ENCODE results near the gene TRAM2.
A peak's percentile ranks its signal among the peaks of the same experiment; 100 is the strongest.

The TRAM2 gene

DNA sequence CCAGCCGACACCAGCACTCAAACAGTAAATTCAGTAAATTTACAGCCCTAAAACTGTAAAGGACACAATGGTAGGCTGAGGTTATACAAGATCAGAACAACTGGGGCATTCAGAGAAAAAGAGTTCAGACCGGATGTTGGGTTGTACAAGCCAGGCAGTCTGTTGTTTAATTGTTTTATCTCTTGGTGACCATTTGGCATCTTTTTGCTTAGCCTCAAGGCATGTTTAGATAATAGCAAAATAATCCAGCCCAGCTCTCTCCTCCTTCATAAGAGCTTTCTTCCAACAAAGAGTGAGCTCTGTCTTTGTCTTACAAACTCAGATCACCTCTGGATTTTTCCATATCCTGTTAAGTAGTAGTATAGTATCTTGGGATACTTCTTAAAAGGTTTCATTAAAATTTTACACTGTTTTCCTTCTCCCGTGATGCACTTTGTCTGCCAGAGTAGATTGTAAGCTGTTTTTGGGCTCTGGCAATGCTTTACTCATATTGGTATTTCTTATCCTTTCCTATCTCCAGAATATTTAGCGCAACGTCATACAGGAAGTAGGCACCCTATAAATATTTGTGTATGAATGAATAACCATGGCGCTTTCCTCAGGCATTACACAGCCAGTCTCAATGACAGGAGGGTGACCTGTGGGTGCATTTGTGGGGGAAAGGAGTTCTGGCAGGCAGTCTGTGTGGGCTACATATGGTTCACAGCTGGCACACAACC, 35.6 kb upstream of the TRAM2 start:
- Histone ChIP-seq H3K4me1 (ENCODE audit: control extremely low read depth in 1 of 4, control insufficient read depth in 4 of 4, insufficient read depth in 4 of 4, low read length in 3 of 4) (peaks cover 0 to 17% (median 4%) of the 10 kb centered on the region in 4 experiments), H3K27me3 (replicated peaks in 2 of 5; ENCODE audit: control insufficient read depth in 4 of 5, insufficient read depth in 5 of 5, low read length in 4 of 5) (no peaks in the 10 kb centered on the region), H3K36me3 (ENCODE audit: control insufficient read depth in 4 of 4, insufficient read depth in 4 of 4, low read length in 3 of 4) (no peaks in the 10 kb centered on the region), H3K27ac (ENCODE audit: insufficient read depth in 1 of 2, low read depth in 1 of 2, low read length in 2 of 2, poor library complexity in 1 of 2, severe bottlenecking in 2 of 2) (no peak overlapping the region), H3K4me3 (ENCODE audit: control insufficient read depth in 1 of 7, extremely low read depth in 1 of 7, insufficient read depth in 4 of 7, low read depth in 2 of 7, low read length in 6 of 7) (no peak overlapping the region), H3K9me3 (ENCODE audit: control extremely low read depth in 1 of 5, control insufficient read depth in 4 of 5, insufficient read depth in 2 of 5, low read depth in 1 of 5, low read length in 4 of 5) (no peaks in the 10 kb centered on the region)
- WGBS (ENCODE audit: insufficient coverage) = 100% methylated on average over 2 of the region's 6 CpGs
- DNase-seq = peak in 2 of 3 donors; percentile 33 to 57
- CTCF ChIA-PET = no interaction called here
- POLR2A ChIA-PET = no interaction called here

DNA sequence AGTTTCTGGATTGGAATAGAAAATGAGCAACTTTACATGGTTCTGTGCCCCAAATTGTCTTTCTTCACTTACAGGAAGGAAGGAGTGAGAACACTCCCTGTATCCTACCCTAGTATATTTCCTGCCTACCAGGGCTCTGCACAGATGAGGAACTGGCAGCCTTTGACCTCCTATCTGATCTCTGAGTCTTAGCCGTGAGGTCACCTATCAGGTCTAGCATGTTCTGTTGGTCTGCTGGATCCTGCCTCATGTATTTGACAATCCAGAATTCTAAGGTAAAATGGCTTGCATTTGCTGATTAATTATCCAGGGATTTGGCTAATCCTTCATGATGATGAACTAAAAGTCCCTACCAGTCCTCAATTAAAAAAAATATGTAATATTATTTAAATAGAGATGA, 35.0 kb upstream of the TRAM2 start:
- POLR2A ChIA-PET = no interaction called here
- peak in 1 of 3 donors; percentile 21 for DNase-seq

DNA sequence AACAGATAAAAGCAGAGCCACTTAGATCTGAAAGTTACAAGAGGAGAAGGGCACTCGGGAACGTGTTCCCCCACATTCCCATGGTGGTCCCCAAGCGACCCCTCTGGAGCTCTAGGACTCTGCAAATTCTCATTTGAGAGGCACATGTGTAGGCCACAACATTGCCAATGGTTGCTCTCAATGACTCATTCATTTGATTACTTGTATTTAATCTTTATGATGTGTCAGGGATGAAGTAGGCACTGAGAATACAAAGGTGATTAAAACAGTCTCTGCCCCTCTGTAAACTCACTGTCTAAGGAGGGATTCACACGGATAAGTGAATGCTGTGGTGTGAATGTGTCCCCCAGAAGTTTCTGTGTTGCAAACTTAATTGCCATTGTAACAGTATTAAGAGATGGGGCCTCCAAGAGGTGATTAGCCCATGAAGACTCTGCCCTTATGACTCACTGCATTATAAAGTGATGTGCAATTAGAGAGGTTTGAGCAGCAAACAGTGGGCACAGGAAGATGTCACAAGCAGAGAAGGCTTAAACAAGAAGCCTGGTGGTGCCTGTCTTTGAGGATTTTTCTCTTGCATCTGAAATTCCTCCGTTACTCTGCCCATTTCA, 34.0 kb upstream of the TRAM2 start:
- Histone ChIP-seq H3K27ac (ENCODE audit: insufficient read depth in 1 of 2, low read depth in 1 of 2, low read length in 2 of 2, poor library complexity in 1 of 2, severe bottlenecking in 2 of 2) (no peak overlapping the region), H3K36me3 (ENCODE audit: control insufficient read depth in 4 of 4, insufficient read depth in 4 of 4, low read length in 3 of 4) (no peaks in the 10 kb centered on the region), H3K27me3 (replicated peaks in 2 of 5; ENCODE audit: control insufficient read depth in 4 of 5, insufficient read depth in 5 of 5, low read length in 4 of 5) (no peaks in the 10 kb centered on the region), H3K4me3 (ENCODE audit: control insufficient read depth in 1 of 7, extremely low read depth in 1 of 7, insufficient read depth in 4 of 7, low read depth in 2 of 7, low read length in 6 of 7) (no peak overlapping the region), H3K9me3 (ENCODE audit: control extremely low read depth in 1 of 5, control insufficient read depth in 4 of 5, insufficient read depth in 2 of 5, low read depth in 1 of 5, low read length in 4 of 5) (no peaks in the 10 kb centered on the region), H3K4me1 (ENCODE audit: control extremely low read depth in 1 of 4, control insufficient read depth in 4 of 4, insufficient read depth in 4 of 4, low read length in 3 of 4) (peaks cover 0 to 17% (median 4%) of the 10 kb centered on the region in 4 experiments)
- ChIA-PET CTCF (interaction anchor here (1.5 kb wide), 1 partner anchor 35 kb away, joined by 3 read pairs; no protein-coding TSS in a partner anchor), POLR2A (no interaction called here)
- WGBS (ENCODE audit: insufficient coverage) = 89% methylated on average over 5 of the region's 5 CpGs
- DNase-seq = peak in 1 of 3 donors; percentile 16

More for the DNA sequence above, 35.0 kb upstream of the TRAM2 start:
- no peaks in the 10 kb centered on the region for H3K9me3 ChIP-seq (ENCODE audit: control extremely low read depth in 1 of 5, control insufficient read depth in 4 of 5, insufficient read depth in 2 of 5, low read depth in 1 of 5, low read length in 4 of 5)
- no peaks in the 10 kb centered on the region for H3K36me3 ChIP-seq (ENCODE audit: control insufficient read depth in 4 of 4, insufficient read depth in 4 of 4, low read length in 3 of 4)
- H3K4me3 ChIP-seq (ENCODE audit: control insufficient read depth in 1 of 7, extremely low read depth in 1 of 7, insufficient read depth in 4 of 7, low read depth in 2 of 7, low read length in 6 of 7) = no peak overlapping the region
- WGBS (ENCODE audit: insufficient coverage) = 25% methylated on average over 1 of the region's 1 CpG
- peaks cover 0 to 17% (median 4%) of the 10 kb centered on the region in 4 experiments for H3K4me1 ChIP-seq (ENCODE audit: control extremely low read depth in 1 of 4, control insufficient read depth in 4 of 4, insufficient read depth in 4 of 4, low read length in 3 of 4)
- H3K27me3 ChIP-seq (replicated peaks in 2 of 5; ENCODE audit: control insufficient read depth in 4 of 5, insufficient read depth in 5 of 5, low read length in 4 of 5) = no peaks in the 10 kb centered on the region
- CTCF ChIA-PET = no interaction called here
- no peak overlapping the region for H3K27ac ChIP-seq (ENCODE audit: insufficient read depth in 1 of 2, low read depth in 1 of 2, low read length in 2 of 2, poor library complexity in 1 of 2, severe bottlenecking in 2 of 2)

DNA sequence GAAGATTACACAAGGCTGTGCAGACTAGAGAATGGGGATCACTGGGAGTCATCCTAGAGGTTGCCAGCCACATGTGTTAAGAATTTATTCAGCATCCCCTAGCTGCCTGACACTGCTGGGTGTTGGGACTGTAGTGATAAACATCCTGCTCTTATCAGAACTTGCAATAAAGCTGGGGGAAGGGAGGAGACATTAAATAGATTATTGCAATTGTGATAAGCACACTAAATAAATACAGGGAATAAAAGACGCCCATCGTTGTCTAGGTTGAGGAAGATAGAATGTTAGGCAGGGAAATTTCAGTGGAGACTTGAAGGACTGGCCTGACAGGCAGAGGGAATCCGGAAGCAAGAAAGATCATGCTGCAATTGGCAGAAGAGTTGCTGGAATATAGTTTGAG, 33.2 kb upstream of the TRAM2 start:
- H3K27me3 ChIP-seq (replicated peaks in 2 of 5; ENCODE audit: control insufficient read depth in 4 of 5, insufficient read depth in 5 of 5, low read length in 4 of 5) = no peaks in the 10 kb centered on the region
- ChIA-PET CTCF (interaction anchor here (0.9 to 1.5 kb wide), 4 partner anchors 15 to 193 kb away, joined by 3 to 4 read pairs (median 3); no protein-coding TSS in a partner anchor), POLR2A (no interaction called here)
- H3K4me3 ChIP-seq (ENCODE audit: control insufficient read depth in 1 of 7, extremely low read depth in 1 of 7, insufficient read depth in 4 of 7, low read depth in 2 of 7, low read length in 6 of 7) = no peak overlapping the region
- DNase-seq = no peak
- WGBS (ENCODE audit: insufficient coverage) = 94% methylated on average over 3 of the region's 3 CpGs
- no peaks in the 10 kb centered on the region for H3K36me3 ChIP-seq (ENCODE audit: control insufficient read depth in 4 of 4, insufficient read depth in 4 of 4, low read length in 3 of 4)
- no peaks in the 10 kb centered on the region for H3K9me3 ChIP-seq (ENCODE audit: control extremely low read depth in 1 of 5, control insufficient read depth in 4 of 5, insufficient read depth in 2 of 5, low read depth in 1 of 5, low read length in 4 of 5)
- H3K4me1 ChIP-seq (ENCODE audit: control extremely low read depth in 1 of 4, control insufficient read depth in 4 of 4, insufficient read depth in 4 of 4, low read length in 3 of 4) = peaks cover 0 to 17% (median 4%) of the 10 kb centered on the region in 4 experiments
- no peak overlapping the region for H3K27ac ChIP-seq (ENCODE audit: insufficient read depth in 1 of 2, low read depth in 1 of 2, low read length in 2 of 2, poor library complexity in 1 of 2, severe bottlenecking in 2 of 2)

DNA sequence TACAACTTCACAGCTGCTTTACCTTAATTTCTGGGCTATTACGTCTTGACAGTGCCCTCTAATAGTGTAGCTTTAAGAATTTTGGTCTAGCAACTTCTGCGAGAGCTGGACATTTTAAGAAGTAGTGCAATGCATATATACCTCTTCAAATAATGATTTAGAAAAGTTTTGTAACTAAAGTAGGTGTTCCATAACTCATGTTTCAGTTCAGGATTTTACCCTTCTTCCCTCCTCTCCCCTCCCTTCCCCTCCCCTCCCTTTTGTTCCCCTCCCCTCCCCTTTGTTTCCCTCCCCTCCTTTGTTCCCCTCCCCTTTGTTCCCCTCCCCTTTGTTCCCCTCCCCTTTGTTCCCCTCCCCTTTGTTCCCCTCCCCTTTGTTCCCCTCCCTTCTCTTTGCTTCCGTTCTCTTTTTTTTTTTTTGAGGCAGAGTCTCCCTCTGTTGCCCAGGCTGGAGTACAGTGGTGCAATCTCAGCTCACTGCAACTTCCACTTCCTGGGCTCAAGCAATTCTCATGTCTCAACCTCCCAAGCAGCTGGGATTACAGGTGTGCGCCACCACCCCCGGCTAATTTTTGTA, 28.8 kb upstream of the TRAM2 start:
- no peaks in the 10 kb centered on the region for H3K9me3 ChIP-seq (ENCODE audit: control extremely low read depth in 1 of 5, control insufficient read depth in 4 of 5, insufficient read depth in 2 of 5, low read depth in 1 of 5, low read length in 4 of 5)
- CTCF ChIA-PET = interaction anchor here (1.4 to 3.2 kb wide), 4 partner anchors 10 to 189 kb away, joined by 5 to 10 read pairs (median 7); no protein-coding TSS in a partner anchor
- no peak overlapping the region for H3K4me3 ChIP-seq (ENCODE audit: control insufficient read depth in 1 of 7, extremely low read depth in 1 of 7, insufficient read depth in 4 of 7, low read depth in 2 of 7, low read length in 6 of 7)
- 97% methylated on average over 3 of the region's 5 CpGs for WGBS (ENCODE audit: insufficient coverage)
- H3K4me1 ChIP-seq (ENCODE audit: control extremely low read depth in 1 of 4, control insufficient read depth in 4 of 4, insufficient read depth in 4 of 4, low read length in 3 of 4) = peaks cover 0 to 13% (median 8%) of the 10 kb centered on the region in 4 experiments
- DNase-seq = no peak
- POLR2A ChIA-PET = no interaction called here
- H3K27ac ChIP-seq (ENCODE audit: insufficient read depth in 1 of 2, low read depth in 1 of 2, low read length in 2 of 2, poor library complexity in 1 of 2, severe bottlenecking in 2 of 2) = no peak overlapping the region
- no peaks in the 10 kb centered on the region for H3K27me3 ChIP-seq (replicated peaks in 2 of 5; ENCODE audit: control insufficient read depth in 4 of 5, insufficient read depth in 5 of 5, low read length in 4 of 5)
- no peaks in the 10 kb centered on the region for H3K36me3 ChIP-seq (ENCODE audit: control insufficient read depth in 4 of 4, insufficient read depth in 4 of 4, low read length in 3 of 4)

DNA sequence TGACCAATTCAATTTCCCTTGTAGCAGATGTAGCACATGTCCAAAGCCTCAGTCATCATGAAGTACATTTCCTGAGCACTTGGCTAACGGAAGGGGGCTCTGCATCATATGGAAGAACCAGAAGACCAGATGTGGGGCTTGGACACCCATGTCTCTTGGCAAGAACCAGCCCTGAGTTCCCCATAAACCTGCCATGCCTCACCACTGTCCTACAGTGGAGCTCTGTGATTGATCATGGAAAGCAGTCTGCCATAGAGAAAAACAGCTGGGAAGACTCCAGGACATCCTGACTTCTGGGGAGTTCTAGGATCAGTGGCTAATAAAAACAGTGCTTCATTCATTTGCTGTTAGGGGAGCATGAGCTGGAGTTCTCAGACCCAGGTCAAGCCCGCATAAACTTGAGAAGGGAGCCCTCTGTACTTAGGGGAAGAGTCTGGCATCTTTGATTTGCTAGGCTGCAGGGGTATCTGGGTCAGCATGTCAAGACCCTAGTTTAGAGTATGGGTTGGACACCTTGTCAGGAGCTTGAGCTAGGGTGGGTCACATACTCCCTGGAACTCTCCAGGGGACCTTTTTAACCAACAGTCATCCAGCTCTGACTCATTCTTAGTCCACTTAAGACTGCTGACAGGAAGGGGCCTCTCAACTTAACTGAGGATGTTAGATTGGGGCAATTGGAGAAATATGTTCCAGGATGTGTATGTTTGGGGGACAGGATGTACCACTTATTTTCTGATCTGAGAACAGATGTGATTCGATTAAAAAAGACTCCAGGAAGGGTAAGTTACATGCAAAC, 26.3 kb upstream of the TRAM2 start:
- Histone ChIP-seq H3K27me3 (replicated peaks in 2 of 5; ENCODE audit: control insufficient read depth in 4 of 5, insufficient read depth in 5 of 5, low read length in 4 of 5) (no peaks in the 10 kb centered on the region), H3K36me3 (ENCODE audit: control insufficient read depth in 4 of 4, insufficient read depth in 4 of 4, low read length in 3 of 4) (no peaks in the 10 kb centered on the region), H3K9me3 (ENCODE audit: control extremely low read depth in 1 of 5, control insufficient read depth in 4 of 5, insufficient read depth in 2 of 5, low read depth in 1 of 5, low read length in 4 of 5) (no peaks in the 10 kb centered on the region), H3K4me3 (ENCODE audit: control insufficient read depth in 1 of 7, extremely low read depth in 1 of 7, insufficient read depth in 4 of 7, low read depth in 2 of 7, low read length in 6 of 7) (no peak overlapping the region), H3K27ac (ENCODE audit: insufficient read depth in 1 of 2, low read depth in 1 of 2, low read length in 2 of 2, poor library complexity in 1 of 2, severe bottlenecking in 2 of 2) (no peak overlapping the region), H3K4me1 (ENCODE audit: control extremely low read depth in 1 of 4, control insufficient read depth in 4 of 4, insufficient read depth in 4 of 4, low read length in 3 of 4) (peaks cover 0 to 15% (median 10%) of the 10 kb centered on the region in 4 experiments)
- POLR2A ChIA-PET = no interaction called here
- WGBS (ENCODE audit: insufficient coverage) = 91% methylated on average over 1 of the region's 3 CpGs
- peak; percentile 36 to 92 (median 83) for DNase-seq
- CTCF ChIA-PET = interaction anchor here (0.8 to 3.2 kb wide), 4 partner anchors 32 to 59 kb away, joined by 3 to 10 read pairs (median 4); no protein-coding TSS in a partner anchor

Measured in common myeloid progenitor, CD34-positive (primary cell).